HG03354 (cell line): Measurements from ENCODE around the gene LRRC10B.
"Not testable (repeated sequence)": the region's sequence is repeated elsewhere in the genome, so short reads cannot be mapped to it uniquely, and the experiment has no call there.

Experiments
- ATAC-seq: cut with Tn5 transposase; IDR thresholded peaks from one replicate; pipeline ENCODE4 v1.9.1; 2021; ENCODE audit warnings: mild to moderate bottlenecking; ENCODE audit not compliant: unreplicated experiment, poor library complexity, severe bottlenecking

LRRC10B gene

DNA sequence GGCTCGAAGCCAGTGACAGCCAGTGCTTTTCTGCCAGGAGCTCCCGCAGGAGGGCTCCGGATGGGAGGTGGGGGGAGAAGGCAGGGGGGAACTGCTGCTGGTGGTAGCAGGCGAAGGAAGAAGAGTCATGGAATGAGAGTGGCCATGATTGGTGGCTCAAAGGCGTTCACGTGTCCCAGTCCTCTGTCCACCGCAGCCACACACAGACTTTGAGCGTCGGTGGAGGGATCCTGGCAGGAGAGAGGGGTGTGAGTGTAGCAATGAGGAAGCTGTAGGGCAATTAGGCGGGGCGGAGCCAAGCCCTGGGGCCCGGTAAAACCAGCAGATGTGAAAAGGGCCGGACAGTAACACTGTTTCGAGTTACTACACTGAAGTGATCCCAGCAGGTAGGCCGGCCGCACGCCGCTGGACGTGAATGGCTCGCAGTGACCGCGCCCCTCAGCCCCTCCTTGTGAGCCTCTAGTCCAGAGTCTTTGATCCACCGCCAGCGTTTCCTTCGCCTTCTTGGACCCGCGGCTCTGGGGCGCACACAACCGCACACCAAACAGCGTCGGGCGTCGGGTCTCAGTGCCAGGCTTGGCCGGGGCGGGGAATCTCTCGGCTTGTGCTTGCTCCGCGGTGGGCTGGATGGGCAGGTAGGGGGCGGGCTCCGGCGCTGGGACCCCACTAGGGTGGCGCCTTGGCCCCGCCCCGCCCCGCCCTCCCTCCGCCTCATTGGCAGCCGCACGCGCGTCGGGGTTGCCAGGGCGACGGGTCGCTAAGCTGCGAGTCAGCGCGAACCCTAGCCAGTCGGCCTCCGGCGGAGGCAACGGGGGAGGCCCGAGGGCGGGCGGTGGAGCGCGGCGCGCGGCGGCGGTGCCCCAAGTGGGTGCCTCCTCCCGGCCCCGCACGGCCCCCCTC is at the start of gene LRRC10B:
Gene LRRC10B (plus strand): TSS at position 788 of the 900 bp plus-strand sequence. CDS start 250 bp downstream, outside the sequence.
- ATAC-seq = no peak

DNA sequence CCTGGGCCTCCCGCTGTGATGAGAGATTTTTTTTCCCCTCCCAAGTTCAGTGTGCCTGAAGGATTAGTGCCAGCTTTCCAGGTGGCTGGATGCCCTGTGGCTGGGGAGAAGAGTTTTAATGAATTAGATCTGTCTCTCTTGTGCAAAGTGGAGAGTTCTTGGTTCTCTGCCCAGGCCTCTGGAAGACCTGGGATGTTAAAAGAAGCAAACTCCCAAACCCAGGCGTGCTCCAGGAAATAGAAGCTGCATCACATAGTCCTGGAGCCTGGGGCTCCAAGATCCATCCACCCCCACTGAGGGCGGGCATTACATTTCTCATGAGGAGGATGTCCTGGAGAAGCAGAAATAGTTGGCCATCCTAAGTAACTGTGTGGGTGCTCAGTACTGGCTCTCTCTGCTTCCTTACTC is 48.1 kb upstream of the LRRC10B start:
- no peak for ATAC-seq

GRCh38 chr11:61460986-61461385 is 47.6 kb upstream of the LRRC10B start:
- no peak for ATAC-seq

DNA sequence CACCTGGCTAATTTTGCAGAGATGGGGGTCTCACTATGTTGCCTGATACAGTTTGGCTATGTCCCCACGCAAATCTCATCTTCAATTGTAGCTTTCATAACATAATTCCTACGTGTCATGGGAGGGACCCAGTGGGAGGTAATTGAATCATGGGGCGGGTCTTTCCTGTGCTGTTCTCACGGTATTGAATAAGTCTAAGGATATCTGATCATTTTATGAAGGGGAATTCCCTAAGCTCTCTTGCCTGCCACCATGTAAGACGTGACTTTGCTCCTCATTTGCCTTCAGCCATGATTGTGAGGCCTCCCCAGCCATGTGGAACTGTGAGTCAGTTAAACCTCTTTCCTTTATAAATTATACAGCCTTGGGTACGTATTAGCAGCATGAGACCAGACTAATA is 40.9 kb upstream of the LRRC10B start:
- not testable (repeated sequence) for ATAC-seq

DNA sequence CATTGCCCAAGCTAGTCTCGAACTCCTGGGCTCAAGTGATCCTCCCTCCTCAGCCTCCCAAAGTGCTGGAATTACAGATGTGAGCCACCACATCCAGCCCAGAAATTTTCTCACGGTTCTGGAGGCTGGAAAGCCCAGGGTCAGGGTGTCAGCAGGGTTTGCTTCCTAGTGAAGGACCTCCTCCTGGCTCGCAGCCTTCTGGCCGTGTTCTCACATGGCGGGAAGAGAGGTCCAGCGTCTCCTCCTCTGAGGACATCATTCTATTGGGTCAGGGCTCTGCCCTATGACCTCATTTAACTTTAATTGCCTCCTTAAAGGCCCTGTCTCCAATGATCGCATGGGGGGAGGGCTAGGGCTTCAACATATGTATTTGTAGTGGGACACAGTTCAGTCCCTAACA is 40.5 kb upstream of the LRRC10B start:
- ATAC-seq = no peak

DNA sequence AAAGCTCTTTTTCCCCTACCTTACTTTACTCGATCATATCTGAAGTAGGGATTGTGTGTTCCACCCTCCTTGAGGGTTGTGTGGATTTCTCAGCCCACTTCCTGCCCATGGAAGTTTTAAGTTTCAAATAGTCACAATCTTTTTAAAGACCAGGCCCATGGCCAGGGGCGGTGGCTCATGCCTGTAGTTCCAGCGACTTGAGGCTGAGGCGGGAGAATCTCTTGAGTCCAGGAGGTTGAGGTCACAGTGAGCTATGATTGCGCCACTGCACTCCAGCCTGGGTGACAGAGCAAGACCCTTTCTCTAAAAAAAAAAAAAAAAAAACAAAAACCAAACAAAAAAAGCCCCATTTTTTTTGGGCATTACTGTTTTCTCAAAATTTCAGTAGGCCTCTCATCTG is 36.3 kb upstream of the LRRC10B start:
- ATAC-seq = no peak

DNA sequence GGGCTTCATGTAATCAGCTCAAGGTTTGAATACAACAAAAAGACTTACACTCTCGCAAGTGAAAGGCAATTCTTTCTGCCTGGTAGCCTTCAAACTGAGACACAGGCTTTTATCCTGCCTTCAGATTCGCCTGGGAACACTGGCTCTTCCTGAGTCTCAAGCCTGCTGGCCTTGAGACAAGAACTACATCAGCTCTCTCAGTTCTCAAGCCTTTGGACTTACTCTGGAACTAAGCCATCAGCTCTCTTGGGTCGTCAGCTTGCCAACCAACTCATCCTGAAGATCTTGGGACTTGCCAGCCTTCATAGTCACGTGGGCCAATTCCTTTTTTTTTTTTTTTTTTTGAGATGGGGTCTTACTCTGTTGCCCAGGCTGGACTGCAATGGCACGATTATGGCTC is 35.7 kb upstream of the LRRC10B start:
- no peak for ATAC-seq

GRCh38 chr11:61473370-61474012 is 35.1 kb upstream of the LRRC10B start:
- no peak for ATAC-seq

- ATAC-seq = no peak
Measured at GRCh38 chr11:61474013-61474643, 34.4 kb upstream of the LRRC10B start.

DNA sequence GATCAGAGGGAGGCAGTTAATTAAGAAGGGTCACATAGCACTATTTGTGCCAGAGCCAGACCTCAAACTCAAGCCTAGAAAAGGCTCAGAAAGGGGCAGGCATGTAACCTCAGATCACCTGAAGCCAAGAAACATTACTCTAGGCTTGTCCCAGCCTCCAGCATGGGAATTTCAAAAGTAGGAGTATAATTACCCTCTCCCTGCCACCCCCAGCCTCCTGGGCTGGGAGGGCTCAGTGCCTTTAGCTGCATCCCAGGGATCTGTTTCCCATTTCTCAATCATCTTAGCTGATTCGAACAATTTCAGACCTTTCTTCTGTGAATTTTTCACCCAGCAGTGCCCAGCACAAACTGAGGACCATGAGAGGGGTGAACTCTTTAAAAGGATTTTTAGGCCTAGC is 33.1 kb upstream of the LRRC10B start:
- no peak for ATAC-seq

- ATAC-seq = no peak
Measured at GRCh38 chr11:61476371-61476770, 32.2 kb upstream of the LRRC10B start.

- ATAC-seq = no peak
Measured at GRCh38 chr11:61477126-61477525, 31.4 kb upstream of the LRRC10B start.

DNA sequence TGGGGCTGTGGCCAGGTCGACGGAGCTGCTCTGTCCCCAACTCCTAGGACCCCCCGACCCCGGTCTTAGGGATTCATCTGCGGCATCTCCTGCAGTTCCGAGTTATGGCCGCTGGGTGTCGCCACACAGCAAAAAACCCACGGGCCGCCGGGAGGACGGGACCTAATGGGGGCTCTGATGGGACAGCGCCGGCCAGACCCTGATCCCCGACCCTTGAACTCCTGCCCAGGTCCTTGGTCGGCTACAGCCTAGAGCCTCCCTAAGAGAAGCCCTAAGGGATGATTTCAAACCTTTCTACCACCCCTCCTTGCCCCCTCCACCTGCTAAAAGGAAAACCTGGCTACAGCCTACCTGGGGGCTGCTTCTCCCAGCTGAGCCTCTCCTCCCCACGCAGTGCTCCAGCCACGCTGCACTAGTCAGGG is 30.8 kb upstream of the LRRC10B start:
- ATAC-seq = no peak

GRCh38 chr11:61479360-61480058 is 29.0 kb upstream of the LRRC10B start:
- ATAC-seq = not testable (repeated sequence)

GRCh38 chr11:61480261-61480993 is 28.1 kb upstream of the LRRC10B start:
- ATAC-seq = no peak

- ATAC-seq = no peak
Measured at GRCh38 chr11:61480994-61481335, 27.6 kb upstream of the LRRC10B start.

DNA sequence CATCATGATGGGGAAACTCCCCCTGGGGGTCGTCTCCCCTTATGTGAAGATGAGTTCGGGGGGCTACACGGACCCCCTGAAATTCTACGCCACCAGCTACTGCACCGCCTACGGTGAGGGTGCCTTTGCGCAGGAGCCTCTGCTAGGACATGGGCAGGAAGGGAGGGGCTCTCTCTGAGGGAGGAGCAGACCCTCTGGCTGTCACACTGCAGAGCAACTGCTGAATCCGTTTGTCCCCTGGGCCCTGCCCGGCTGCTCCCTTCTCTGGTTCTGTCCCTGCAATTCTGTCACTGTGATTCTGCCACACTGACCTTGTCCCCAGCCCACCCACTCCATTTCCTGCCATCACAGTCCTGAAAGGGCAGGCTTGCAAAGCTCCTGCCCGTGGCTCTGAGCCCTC is 26.7 kb upstream of the LRRC10B start:
- no peak for ATAC-seq

DNA sequence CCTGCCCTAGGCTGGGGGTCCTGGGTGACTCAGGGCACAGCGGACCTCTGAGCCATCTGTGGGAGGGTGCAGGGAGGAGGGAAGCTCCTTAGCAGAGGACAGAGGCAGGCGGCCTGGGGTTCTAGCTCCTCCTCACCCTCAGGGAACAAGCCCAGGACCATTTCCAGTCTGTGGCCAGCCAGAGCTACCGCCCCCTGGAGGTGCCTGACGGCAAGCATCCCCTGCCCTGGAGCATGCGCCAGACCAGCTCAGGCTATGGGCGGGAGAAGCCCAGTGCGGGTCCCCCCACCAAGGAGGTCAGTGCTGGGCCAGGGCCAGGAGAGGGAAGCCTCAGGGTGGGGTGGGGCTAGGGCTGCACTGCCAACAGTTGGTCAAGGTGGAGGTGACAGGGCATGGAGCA is 26.0 kb upstream of the LRRC10B start:
- ATAC-seq = no peak

- no peak for ATAC-seq
Measured at GRCh38 chr11:61484541-61484940, 24.0 kb upstream of the LRRC10B start.

- ATAC-seq = no peak
Measured at GRCh38 chr11:61485080-61485479, 23.5 kb upstream of the LRRC10B start.
